Activated CD4-positive, alpha-beta T cell treated with anti-CD3 and anti-CD28 coated beads for 1 hour (primary cell): ENCODE results near the gene NOL3.
A peak's percentile ranks its signal among the peaks of the same experiment; 100 is the strongest.

ENCODE experiments used
- DNase-seq: peaks from one replicate; pipeline ENCODE4 v3.0.0-alpha.2; 2020

NOL3 gene

DNA sequence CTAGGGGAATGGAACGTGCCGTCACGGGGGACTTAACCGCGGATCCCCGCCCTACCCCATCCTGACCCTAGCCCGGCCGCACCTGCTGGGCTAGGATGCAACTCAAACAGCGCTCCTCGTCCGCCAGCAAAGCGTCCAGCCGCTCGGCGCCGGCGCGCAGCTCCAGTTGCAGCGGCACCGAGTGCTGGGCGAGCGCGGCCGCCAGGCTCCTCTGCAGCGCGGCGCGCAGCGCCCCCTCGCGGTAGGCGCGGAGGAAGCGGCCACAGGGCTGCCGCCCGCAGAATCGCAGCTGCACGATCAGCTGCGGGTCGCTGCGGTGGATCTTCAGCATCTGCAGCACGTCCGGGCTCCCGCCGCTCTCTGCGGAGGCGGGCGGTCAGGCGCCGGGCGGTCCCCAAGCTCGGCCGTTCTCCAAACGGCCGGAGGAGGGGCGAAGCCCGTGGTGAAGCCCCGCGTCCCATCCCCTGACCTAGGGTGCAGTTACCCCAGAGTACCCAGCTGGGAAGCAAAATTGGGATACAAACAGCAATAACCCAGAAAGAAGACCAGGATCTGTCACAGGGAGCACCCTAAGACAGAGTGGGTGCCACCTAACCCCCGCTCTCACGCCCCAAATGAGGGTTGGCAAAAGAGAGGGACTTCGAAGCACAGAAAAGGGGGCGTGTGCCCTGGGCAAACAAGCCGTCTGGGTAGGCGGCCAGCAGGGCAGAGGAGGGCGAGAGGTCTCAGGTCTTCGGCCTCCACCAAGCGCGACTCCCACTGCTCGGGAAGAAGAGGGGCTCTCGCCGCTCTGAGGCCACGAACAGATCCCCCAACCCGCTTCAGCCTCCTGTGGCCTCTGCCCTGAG lies 14.8 kb upstream of the NOL3 start:
- DNase-seq, result peak; percentile 68

DNA sequence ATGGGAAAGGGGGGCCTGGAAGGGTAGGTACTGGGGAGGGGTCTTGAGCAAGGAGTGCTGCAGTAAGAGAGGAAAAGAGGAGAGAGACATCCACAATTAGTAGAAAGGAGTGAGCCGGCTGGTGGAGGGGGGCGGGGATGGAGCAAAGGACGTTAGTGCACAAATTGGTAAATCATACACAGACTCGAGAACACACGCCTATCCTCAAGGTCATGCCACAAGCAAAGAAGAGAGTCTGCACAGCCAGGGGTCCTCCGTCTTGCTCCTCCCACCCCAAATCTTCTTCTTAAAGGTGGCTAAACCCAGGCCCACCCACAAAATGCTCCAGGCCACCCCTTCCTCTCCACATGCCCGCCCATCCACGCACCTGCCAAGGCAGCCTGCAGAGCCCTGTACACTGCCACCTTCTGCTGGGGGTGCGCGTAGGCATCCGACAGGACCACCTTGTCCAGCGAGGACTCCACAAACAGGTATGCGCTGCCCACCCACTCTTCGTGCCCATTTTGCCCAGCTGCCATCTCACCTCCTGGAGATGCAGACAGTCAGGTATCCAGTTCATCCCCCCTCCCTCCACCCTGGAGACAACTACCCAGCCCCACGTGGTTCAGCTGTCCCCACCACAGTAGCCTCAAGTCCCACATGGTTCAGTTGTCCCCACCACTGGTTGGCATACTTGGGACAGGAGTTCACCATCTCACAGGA lies 14.0 kb upstream of the NOL3 start:
- no peak for DNase-seq

DNA sequence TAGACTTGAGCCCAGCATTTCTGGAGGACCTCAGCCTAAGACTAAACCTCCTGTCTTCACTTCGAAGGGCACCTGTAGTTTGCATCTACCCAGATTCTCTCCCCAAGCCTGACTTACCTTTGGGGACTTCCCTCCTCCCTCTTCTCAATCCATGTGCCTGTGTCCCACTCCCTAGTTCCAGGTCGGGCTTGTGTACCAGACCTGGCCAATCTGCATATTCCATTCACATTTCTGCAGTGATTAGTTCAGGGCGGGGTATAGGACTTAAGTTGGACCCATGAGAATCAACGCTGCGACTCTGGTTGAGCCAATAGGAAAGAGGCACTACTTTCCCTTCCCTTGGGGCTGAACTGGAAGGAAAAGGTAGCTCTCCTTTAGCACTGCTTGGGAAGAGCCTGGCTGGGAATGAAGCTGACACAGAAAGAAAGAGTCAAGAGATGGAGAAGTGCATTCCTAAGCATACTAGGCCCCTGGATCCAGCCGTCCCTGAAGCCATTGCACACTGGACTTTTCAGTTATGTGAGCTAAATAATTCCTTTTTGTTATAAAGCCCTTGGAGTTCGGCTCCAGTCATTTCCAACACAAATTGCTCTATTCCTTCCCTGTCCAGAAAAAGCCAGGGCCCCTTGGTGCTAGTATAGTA lies 13.1 kb upstream of the NOL3 start:
- no peak for DNase-seq

DNA sequence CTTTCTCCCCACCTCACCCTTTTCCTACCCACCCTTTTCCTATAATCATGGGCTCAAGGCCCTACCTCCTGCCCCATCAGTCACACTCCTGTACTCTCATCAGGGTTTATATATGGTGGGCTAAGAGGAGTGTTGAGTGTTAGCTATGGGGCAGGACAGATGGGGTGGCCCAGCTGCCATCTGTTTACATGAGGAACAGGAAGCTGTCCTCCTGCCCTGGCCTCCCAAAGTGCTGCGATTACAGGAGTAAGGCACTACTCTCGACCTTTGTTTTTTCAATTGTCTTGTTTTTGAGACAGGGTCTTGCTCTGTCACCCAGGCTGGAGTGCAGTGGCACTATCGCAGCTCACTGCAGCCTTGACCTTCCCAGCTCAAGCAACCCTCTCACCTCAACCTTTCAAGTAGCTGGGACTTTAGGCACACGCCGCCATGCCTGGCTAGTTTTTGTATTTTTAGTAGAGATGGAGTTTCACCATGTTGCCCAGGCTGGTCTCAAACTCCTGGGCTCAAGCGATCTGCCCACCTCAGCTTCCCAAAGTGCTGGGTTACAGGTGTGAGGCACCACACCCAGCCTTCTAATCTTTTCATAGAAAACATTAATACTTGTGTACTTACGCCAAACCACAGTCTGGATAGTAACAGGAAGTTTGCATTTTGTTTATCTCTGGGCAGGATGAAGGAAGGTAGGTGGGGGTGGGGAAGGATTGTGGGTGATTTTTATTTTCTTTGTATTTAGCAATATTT lies 12.3 kb upstream of the NOL3 start:
- no peak for DNase-seq

DNA sequence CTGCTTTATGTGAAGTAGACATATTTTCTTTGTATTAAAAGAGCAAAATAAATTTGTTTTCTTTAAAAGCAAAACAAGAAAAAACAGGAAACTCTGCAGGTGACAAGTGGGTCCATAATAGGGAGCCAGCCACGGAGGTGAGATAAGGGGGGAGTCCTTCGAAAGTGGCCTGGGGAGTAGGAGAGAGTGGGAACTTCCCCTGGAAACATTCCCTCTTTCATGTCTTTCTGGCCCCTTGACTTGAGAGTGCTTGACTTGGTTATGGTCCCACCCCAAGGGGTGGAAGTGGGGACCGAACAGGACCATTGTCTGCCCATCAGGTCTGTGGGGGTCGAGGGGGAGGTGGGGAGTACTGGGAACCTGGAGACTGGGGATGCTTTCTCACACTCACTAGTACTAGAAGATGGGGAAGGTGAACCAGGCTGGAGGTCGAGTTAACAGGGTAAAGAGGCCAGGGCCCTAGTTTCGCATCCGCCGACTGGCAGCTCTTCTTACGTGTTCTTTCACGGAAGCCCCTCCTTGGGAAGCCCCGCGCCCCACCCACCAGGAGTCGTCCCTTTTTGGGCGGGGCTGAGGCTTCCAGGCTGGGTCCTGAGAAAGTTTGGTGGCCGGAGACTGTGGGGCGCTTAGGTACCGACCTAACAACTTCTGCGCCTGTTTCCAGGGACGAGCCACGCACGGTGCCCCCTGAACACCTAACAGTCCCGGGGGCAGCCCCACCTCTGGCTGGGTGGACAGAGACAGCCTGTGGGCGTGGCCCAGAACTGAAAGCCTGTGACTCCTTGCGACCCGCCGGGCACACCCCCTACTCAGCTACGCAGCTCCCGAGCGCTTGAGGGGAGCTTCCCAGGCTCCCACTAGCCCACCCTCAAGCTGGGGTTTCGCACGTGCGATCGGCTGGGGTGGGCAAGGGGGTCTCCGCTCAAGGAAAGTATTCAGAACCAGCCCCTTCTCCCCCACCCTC lies 11.4 kb upstream of the NOL3 start:
- peak; percentile 77 for DNase-seq

DNA sequence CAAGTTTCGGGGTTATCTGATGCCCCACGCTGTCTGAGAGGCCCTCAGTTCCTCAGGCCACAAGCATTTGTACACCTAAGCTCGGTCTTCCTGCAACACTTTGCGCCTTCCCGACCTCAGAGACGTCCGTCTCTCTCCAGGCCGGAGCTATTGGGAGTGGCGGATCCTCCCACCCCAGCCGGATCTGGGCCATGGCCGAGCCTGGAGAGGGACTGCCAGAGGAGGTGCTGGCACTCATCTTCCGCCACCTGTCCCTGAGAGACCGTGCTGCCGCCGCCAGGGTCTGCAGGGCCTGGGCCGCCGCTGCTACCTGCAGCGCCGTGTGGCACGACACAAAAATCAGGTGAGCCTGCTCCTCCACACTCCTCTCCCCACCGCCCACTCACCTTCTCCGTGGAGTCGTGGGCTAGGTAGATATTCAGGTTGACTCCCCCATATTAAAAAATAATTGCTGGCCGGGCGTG lies 8.7 kb upstream of the NOL3 start:
- no peak for DNase-seq

DNA sequence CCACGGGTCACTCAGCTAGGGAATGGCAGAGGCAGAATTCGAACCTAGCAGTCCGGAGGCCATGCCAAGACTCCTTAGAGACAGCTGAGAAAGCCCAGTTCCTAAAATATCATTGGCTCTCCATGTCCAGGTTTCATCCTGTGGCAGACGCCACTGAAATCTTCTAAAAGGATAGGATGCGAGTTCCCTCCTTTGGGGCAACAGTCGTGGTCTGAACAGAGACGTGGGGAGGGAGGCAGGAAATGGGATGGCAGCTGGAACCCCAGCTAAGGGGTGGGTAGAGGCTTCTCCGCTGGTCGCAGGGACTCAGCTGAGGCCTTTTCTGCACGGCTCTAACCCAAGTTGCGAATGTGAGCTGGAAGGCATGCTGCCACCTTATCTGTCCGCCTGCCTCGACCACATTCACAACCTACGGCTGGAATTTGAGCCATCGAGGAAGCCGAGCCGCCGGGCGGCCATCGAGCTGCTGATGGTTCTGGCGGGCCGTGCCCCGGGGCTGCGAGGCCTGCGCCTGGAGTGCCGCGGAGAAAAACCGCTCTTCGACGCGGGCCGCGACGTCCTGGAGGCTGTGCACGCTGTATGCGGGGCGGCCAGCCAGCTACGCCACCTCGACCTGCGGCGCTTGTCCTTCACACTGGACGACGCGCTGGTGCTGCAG lies 7.7 kb upstream of the NOL3 start:
- DNase-seq, result no peak

DNA sequence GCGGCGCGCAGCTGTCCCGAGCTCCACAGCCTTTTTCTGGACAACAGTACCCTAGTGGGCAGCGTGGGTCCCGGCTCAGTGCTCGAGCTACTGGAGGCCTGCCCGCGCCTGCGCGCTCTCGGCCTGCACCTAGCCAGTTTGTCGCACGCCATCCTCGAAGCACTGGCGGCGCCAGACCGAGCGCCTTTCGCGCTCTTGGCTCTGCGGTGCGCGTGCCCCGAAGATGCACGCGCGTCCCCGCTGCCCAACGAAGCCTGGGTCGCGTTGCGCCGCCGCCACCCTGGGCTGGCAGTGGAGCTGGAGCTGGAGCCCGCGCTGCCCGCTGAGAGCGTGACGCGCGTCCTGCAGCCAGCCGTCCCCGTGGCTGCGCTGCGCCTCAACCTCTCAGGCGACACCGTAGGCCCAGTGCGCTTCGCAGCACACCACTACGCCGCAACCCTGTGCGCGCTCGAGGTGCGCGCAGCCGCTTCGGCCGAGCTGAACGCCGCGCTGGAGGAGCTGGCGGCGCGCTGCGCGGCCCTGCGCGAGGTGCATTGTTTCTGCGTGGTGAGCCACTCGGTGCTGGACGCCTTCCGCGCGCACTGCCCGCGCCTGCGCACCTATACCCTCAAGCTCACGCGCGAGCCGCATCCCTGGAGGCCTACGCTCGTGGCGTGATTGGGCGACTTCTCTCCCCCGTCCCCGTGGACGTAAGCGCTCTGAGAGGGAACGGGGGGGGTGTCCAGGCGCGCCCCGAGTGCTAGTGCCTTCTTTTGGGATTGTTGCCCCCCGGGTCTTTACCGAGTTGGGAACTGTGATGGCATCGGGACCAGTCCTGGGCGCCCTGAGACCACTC lies 7.0 kb upstream of the NOL3 start:
- DNase-seq, result no peak

DNA sequence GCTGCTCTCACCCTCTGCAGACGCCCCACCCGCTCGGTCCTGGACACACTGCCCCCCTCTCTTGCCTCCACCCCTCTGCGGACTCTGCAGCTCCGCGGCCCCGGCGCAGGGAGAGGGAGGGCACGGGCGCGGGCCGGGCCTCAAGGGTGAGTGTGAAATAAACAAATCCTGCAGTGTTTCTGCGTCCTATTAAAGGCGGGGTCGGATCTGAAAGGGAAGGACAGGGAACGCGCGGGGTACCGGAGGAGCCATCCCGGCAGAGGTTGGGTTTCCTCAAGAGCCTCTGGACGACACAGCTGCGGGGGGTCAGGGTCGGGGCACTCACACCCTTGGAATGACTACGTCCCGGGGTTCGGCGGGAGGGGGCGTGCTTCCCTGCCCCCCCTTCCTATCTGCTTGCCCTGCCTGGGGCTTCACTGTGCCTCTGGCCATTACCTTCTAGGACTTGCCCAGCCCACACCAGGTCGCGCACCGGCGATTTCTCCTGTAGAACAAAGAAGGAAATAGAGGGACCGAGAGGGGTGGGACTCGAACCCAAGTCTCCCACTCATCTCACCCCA lies 6.3 kb upstream of the NOL3 start:
- DNase-seq, result no peak

DNA sequence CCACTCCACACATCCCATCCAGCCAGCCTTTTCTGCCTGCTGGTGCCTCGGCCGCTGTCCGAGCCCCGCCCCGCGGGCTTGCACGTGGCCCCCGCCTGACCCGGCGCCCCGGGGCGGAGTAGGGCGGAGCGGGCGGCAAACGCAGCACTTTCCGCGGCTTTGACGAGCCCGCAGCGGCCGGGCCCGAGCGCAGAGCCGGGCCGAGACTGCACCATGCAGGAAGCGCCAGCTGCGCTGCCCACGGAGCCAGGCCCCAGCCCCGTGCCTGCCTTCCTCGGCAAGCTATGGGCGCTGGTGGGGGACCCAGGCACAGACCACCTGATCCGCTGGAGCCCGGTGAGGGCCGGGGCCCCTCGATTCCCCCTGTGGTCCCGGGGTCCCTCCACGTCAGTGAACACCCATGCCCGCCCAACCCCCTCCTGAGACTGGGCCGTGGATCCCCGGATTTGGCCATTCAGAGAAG lies 5.7 kb upstream of the NOL3 start, which contains the start of gene HSF4:
TSS of gene HSF4 (plus strand) at position 147 of the 463 bp plus-strand sequence. CDS start at position 214, 67 bp downstream.
- no peak for DNase-seq

DNA sequence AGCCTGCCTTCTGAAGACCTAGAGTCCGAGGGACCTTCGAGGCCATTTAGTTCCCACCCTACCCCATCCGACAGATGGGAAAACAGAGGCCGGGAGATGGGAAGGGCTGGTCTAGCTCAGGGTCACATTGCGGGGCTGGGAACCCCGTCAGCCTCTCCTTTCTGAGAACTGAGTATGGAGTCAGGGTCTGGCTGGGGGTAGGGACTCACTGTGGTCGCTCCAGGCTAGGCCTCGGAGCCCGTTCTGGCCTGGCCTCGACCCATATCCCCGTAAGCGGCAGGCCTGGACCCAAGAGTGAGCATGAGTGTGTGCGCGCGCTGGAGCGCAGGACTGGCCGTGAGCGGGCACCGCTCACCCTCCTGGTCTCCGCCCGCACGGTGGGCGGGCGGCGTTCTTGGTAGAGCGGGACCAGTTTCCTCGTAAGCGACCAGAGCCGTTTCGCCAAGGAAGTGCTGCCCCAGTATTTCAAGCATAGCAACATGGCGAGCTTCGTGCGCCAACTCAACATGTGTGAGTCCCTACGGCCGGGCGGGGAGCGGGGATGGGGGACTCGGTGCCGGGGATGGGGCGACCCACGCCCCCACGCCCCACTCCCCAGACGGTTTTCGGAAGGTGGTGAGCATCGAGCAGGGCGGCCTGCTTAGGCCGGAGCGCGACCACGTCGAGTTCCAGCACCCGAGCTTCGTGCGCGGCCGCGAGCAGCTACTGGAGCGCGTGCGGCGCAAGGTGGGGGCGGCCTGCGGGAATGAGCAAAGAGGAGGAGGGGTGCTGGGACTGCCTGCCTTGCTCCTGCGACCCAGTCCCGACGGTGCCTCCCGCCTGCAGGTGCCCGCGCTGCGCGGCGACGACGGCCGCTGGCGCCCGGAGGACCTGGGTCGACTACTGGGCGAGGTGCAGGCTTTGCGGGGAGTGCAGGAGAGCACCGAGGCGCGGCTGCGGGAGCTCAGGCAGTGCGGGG lies 4.9 kb upstream of the NOL3 start:
- no peak for DNase-seq

DNA sequence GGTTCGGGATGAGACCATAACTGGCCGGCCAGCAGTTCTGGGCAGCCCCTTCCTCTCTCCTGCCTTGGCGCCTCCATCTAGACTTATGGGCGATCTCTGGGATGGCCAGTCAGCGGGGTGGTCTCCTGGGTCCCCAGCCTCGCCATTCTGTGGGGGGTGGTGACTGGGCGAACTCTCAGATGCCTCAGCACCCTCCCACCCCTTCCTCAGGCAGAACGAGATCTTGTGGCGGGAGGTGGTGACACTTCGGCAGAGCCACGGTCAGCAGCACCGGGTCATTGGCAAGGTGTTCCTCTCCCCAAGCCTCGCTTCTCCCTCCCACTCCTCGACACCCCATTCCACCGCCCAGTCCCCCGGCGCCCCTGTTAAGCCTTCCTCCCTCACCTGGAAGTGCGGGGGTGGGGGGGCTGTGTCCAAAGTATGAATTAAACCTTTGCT lies 4.2 kb upstream of the NOL3 start:
- DNase-seq, result no peak

DNA sequence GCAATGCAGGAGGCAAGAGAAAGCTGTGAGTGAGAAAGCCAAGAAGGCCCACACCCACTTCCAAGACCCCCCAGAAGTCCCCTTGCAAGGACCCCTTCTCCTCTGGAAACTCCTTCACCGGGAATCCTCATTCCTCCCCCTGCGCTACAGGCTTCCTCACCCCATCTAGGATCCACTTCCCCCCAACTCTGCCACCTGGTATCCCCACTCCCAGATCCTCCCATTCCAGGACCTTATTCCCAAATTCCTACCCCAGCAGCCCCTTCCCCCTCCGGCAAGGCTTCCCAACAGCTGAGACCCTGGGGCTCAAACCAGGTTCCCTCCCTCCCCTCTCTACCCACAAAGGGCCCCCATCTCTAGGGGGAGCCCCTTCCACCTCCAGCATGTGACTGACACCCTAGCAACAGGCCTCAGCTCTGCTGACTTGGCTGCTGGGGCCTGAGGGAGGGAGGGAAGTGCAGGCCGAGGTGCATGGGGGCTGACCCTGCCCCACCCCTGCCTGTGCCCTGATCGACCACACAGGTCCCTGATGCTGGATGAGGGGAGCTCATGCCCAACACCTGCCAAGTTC lies 3.7 kb upstream of the NOL3 start:
- no peak for DNase-seq

DNA sequence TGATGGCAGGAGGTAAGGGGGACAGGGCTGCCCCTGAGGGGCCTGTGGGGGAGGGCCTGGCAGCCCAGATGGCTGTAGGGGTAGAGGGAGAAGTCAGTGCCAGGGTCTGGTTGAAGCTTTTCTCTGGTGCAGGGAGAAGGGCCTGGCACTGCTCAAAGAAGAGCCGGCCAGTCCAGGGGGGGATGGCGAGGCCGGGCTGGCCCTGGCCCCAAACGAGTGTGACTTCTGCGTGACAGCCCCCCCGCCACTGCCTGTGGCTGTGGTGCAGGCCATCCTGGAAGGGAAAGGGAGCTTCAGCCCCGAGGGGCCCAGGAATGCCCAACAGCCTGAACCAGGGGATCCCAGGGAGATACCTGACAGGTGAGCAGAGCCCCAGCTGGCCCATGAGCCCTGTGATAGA lies 2.8 kb upstream of the NOL3 start:
- no peak for DNase-seq

DNA sequence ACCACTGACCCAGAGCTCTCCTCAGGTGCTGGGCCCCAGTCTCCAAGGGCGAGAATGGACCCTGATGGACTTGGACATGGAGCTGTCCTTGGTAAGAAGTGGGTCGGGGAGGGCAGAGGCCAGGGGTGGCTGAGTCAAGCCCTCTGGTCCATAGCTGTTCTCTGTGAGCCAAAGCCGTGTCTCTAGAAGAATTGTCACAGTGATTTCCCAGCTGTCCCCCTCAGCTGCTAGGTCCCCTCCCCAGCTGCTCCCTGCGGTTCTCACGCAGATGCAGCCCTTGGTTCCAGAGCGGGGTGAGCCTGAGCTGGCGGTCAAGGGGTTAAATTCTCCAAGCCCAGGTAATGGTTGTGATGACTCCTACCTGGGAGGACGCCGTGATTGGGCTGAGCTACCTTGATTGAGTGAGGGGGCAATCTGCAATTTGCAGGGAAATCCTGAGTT lies 1.3 kb upstream of the NOL3 start:
- DNase-seq, result no peak

DNA sequence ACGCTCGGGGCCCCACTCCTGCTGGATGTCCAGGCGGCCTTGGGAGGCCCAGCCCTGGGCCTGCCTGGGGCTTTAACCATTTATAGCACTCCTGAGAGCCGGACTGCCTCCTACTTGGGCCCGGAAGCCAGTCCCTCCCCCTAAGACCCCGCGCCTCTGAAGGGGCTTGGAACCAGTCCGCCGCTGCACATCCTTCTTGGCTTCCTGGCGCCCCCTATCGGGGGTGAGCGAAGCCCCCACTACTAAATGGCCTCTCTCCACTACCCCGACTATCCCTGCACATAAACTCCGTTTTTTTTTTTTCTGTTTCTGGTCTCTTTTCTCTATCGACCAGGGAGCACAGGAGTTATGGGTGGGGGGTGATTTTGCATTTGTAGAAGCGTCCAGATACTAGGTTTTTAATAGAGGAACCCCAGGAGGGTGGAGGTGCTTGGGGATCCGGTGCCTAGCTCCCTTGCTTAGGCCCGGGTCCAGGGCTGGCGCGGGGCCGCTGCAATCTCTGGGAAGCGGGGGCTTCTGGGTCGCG lies 633 bp upstream of the NOL3 start:
- no peak for DNase-seq

DNA sequence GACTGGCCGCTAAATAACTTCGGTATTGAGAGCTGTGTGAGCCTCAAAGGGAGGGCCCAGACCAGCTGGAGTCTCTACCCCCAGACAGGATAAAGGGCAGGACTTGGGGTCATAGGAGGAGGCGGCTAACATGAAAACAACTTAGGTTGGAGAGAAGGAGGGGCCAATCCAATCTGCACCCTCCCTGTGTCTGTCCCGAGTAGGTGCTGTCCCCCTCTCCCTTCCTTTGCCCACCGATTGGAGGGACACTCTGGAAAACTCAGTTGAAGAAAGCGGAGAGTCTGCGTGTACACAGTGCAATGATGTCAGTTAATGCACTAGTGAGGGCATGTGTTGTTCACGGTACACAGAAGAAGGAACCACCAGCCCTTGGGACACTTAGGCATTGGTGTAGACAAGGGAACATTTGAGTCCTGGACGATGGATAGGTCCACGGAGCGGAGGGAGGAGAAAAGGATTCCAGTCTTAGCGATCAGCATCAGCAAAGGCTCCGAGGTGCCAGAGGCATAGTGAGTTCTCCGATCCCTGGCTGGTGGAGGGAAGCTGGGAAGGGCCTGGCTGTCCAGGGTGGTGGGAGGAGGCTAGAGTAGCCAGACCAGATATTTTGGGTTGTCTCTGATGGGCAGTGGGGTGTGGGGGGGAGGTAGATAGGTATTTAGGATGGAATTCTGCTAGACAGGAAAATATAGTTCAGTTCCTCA lies 761 bp downstream of the NOL3 start:
- no peak for DNase-seq
